ENCODE measurements around the gene KANTR.
A peak's percentile ranks its signal among the peaks of the same experiment; 100 is the strongest.
"Not testable (repeated sequence)": the region's sequence is repeated elsewhere in the genome, so short reads cannot be mapped to it uniquely, and the experiment has no call there.

KANTR gene

GRCh38 chrX:53128097-53128749 lies 34.3 kb downstream of the KANTR start:
- DNase-seq (ENCODE audit: low spot score) = no peak

- no peak for DNase-seq (ENCODE audit: low spot score)
Observed at GRCh38 chrX:53133400-53133799, 39.5 kb downstream of the KANTR start.

GRCh38 chrX:53135581-53135980 lies 41.6 kb downstream of the KANTR start:
- no peak for DNase-seq (ENCODE audit: low spot score)

GRCh38 chrX:53153581-53153980 lies 59.6 kb downstream of the KANTR start:
- peak; percentile 5 for DNase-seq (ENCODE audit: low spot score)

GRCh38 chrX:53155512-53156206 lies 61.7 kb downstream of the KANTR start:
- no peak for DNase-seq (ENCODE audit: low spot score)

- DNase-seq (ENCODE audit: low spot score) = no peak
Observed at GRCh38 chrX:53156207-53156596, 62.3 kb downstream of the KANTR start.

- no peak for DNase-seq (ENCODE audit: low spot score)
Observed at GRCh38 chrX:53159184-53159583, 65.2 kb downstream of the KANTR start.

GRCh38 chrX:53160297-53160983 lies 66.5 kb downstream of the KANTR start:
- no peak for DNase-seq (ENCODE audit: low spot score)

- no peak for DNase-seq (ENCODE audit: low spot score)
Observed at GRCh38 chrX:53163436-53163835, 69.5 kb downstream of the KANTR start.

- not testable (repeated sequence) for DNase-seq (ENCODE audit: low spot score)
Observed at GRCh38 chrX:53164566-53164965, 70.6 kb downstream of the KANTR start.

GRCh38 chrX:53166103-53166502 lies 72.2 kb downstream of the KANTR start:
- DNase-seq (ENCODE audit: low spot score) = no peak

- DNase-seq (ENCODE audit: low spot score) = no peak
Observed at GRCh38 chrX:53171356-53171755, 77.4 kb downstream of the KANTR start.
